B cell (primary cell): ENCODE results near the gene FCHO2. TPM values are rescaled to one million over a fixed set of nuclear protein-coding genes. Genes with fewer than 3 reads are reported as not detected.

ENCODE experiments used
- ATAC-seq: fragments of 200-7000 bp; cut with Tn5 transposase; one replicate; pipeline ENCODE4 v1.10.0; 2021; ENCODE audit warnings: low read depth, mild to moderate bottlenecking, moderate number of reproducible peaks, moderate library complexity
- CTCF ChIA-PET: fragments of 350-600 bp; sonication (Branson Sonifier 250); formaldehyde crosslinking; loops from one replicate; lab custom pipeline; 2021; ENCODE audit warnings: antibody characterized with exemption, inconsistent platforms; lab: Charles Lee
- POLR2A ChIA-PET: fragments of 350-600 bp; sonication (Branson Sonifier 250); formaldehyde crosslinking; loops from one replicate; lab custom pipeline; 2021; ENCODE audit warnings: antibody characterized with exemption; lab: Charles Lee
- DNase-seq: peaks from one replicate; pipeline ENCODE4 v3.0.0; 2013
- H2AFZ ChIP-seq: 2 replicates; pipeline ENCODE4 v1.6.1; 2012; ENCODE audit warnings: mild to moderate bottlenecking, low read depth, low read length; ENCODE audit not compliant: insufficient read depth, poor library complexity, severe bottlenecking
- H3K27ac ChIP-seq, 2 donors: 1 replicate in 1 of 2; 2 replicates in 1 of 2; pipeline ENCODE4 v1.5.1; 2012 to 2013; ENCODE audit warnings: low read length in 2 of 2, mild to moderate bottlenecking in 2 of 2, moderate library complexity in 1 of 2
- H3K27me3 ChIP-seq, 4 experiments: fragments of 200-600 bp in 1 of 4; sonication (generic) in 1 of 4; replicated peaks in 1 of 4; 1 replicate in 2 of 4; 2 replicates in 2 of 4; pipeline versions ENCODE4 v1.6.1 to v1.7.0; 2013 to 2016; ENCODE audit warnings: low read length in 3 of 4, mild to moderate bottlenecking in 2 of 4, mixed read lengths in 1 of 4, moderate library complexity in 1 of 4; ENCODE audit not compliant: insufficient read depth in 4 of 4, control insufficient read depth in 3 of 4; ENCODE audit errors: control extremely low read depth in 1 of 4
- H3K36me3 ChIP-seq, 2 experiments: replicated peaks in 1 of 2; 1 replicate in 1 of 2; 2 replicates in 1 of 2; pipeline versions ENCODE4 v1.6.1 to v1.7.1; 2013; ENCODE audit warnings: low read length in 1 of 2; ENCODE audit not compliant: insufficient read depth in 2 of 2, control insufficient read depth in 1 of 2; ENCODE audit errors: control extremely low read depth in 1 of 2, extremely low read depth in 1 of 2
- H3K4me1 ChIP-seq, 2 donors: fragments of 200-600 bp in 1 of 2; sonication (generic) in 1 of 2; 1 replicate in 1 of 2; 2 replicates in 1 of 2; pipeline versions ENCODE4 v1.5.1 to v1.6.1; 2013 to 2017; ENCODE audit warnings: low read length in 2 of 2; ENCODE audit not compliant: control insufficient read depth in 2 of 2, insufficient read depth in 2 of 2
- H3K4me2 ChIP-seq: replicated peaks from 2 replicates; pipeline ENCODE3; 2012; ENCODE audit warnings: mild to moderate bottlenecking, low read depth, low read length; ENCODE audit not compliant: poor library complexity, severe bottlenecking
- H3K4me3 ChIP-seq, 5 experiments: fragments of 200-600 bp in 1 of 5; sonication (generic) in 1 of 5; 1 replicate in 3 of 5; 2 replicates in 2 of 5; pipeline versions ENCODE4 v1.5.1 to v1.7.0; 2011 to 2016; ENCODE audit warnings: low read length in 4 of 5, mild to moderate bottlenecking in 4 of 5, low read depth in 2 of 5, control low read depth in 1 of 5, moderate library complexity in 1 of 5; ENCODE audit not compliant: insufficient read depth in 1 of 5; ENCODE audit errors: control extremely low read depth in 1 of 5, extremely low read depth in 1 of 5
- H3K79me2 ChIP-seq: fragments of 200-600 bp; sonication (generic); one replicate; pipeline ENCODE4 v1.6.0; 2016; ENCODE audit warnings: low read length; ENCODE audit not compliant: control insufficient read depth, insufficient read depth
- H3K9ac ChIP-seq: fragments of 200-600 bp; sonication (generic); 2 replicates; pipeline ENCODE4 v1.6.1; 2017; ENCODE audit warnings: mild to moderate bottlenecking, low read length, moderate library complexity
- H3K9me3 ChIP-seq, 3 donors: one replicate each; pipeline versions ENCODE4 v1.6.1 to v1.7.1; 2013; ENCODE audit warnings: low read length in 2 of 3; ENCODE audit not compliant: control insufficient read depth in 2 of 3, insufficient read depth in 1 of 3; ENCODE audit errors: control extremely low read depth in 1 of 3
- H4K20me1 ChIP-seq: 2 replicates; pipeline ENCODE4 v1.6.0; 2012; ENCODE audit warnings: mild to moderate bottlenecking, low read length; ENCODE audit not compliant: insufficient read depth, control insufficient read depth, poor library complexity, severe bottlenecking
- H3K27ac Mint-ChIP-seq: one replicate; pipeline ENCODE4 v1.8.0; 2021; ENCODE audit warnings: mixed read lengths
- H3K27me3 Mint-ChIP-seq: one replicate; pipeline ENCODE4 v1.8.0; 2021; ENCODE audit warnings: mixed read lengths
- H3K4me1 Mint-ChIP-seq: one replicate; pipeline ENCODE4 v1.8.0; 2021; ENCODE audit warnings: mixed read lengths
- H3K4me3 Mint-ChIP-seq: one replicate; pipeline ENCODE4 v1.8.0; 2021; ENCODE audit warnings: mixed read lengths
- H3K9me3 Mint-ChIP-seq: one replicate; pipeline ENCODE4 v1.8.0; 2022; ENCODE audit warnings: mixed read lengths; ENCODE audit not compliant: insufficient read depth
- EZH2 ChIP-seq: IDR thresholded peaks from 2 replicates; pipeline ENCODE4 v1.6.1; 2012; ENCODE audit warnings: borderline replicate concordance, low read depth, mild to moderate bottlenecking, moderate library complexity, low read length; ENCODE audit not compliant: insufficient read depth, poor library complexity, severe bottlenecking
- WGBS: methylation state at CpG from one replicate; pipeline ENCODE4 v1.1.5; 2013; ENCODE audit warnings: missing lambda C conversion rate; ENCODE audit not compliant: insufficient coverage; 5-methylcytosine and 5-hydroxymethylcytosine counted together
- intact Hi-C: fragments of 100-400 bp; cut with micrococcal nuclease; formaldehyde crosslinking; loops from one replicate; pipeline ENCODE4 v1.10.0; 2022
- polyA plus RNA-seq: library from polyadenylated mRNA; depleted of rRNA; stranded (reverse); fragments of >200 nt; gene quantifications from 2 replicates; pipeline ENCODE4 v1.2.3, GENCODE V29; 2012
- total RNA-seq, 2 donors: library from RNA; stranded (reverse); fragments of 120-200 nt in 1 of 2; gene quantifications; 1 replicate in 1 of 2; 2 replicates in 1 of 2; pipeline versions ENCODE4 v1.2.3 to v1.2.4, GENCODE V29; 2013 to 2022
- TF ChIP-seq, protein P1 (sequence below): fragments of 200-600 bp; IDR thresholded peaks from one replicate; pipeline ENCODE4 v1.8.0; 2022; ENCODE audit warnings: antibody characterized with exemption, mild to moderate bottlenecking

Gene FCHO2
- total and polyA plus RNA-seq, 2 donors (not counting 1 experiment from before 2014, with no cell fraction given): 1.5 to 11.0 TPM

DNA sequence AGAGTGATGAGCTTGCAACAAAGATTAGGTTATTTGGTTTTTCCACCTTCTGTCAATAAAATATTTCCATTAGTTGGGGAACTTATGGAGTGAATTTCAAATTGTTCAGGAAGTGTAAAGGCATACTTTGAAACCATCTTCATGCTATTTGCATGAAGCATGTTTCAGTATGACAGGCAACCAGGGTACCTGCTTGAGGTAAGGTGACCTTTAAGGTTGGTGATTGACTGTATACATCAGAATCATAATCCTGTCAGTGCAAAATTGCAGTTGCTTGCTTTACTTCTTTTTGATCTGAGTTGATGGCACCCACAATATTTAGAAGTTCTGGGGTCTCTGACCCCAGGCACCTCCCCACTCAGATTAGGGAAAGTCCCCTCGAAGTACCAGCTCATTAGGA is 138.6 kb downstream of the FCHO2 start:
- no peak for ATAC-seq
- H3K79me2 ChIP-seq: no peaks in the 10 kb centered on the region
- CTCF ChIA-PET: no interaction called here
- no peak overlapping the region for H3K4me3 ChIP-seq
- no peaks in the 10 kb centered on the region for H4K20me1 ChIP-seq
- no peak overlapping the region for H3K27ac ChIP-seq
- DNase-seq: no peak
- WGBS: no CpG with 5 or more reads among the region's 1 CpG
- Mint-ChIP-seq H3K4me3 (no peak overlapping the region), H3K4me1 (no peaks in the 10 kb centered on the region), H3K9me3 (no peaks in the 10 kb centered on the region), H3K27me3 (no peaks in the 10 kb centered on the region), H3K27ac (no peak overlapping the region)
- POLR2A ChIA-PET: no interaction called here
- intact Hi-C loops: no loop called here
- no peaks in the 10 kb centered on the region for H3K4me1 ChIP-seq
- H3K4me2 ChIP-seq: no peak overlapping the region
- H2AFZ ChIP-seq: no peak overlapping the region
- H3K9ac ChIP-seq: no peak overlapping the region
- H3K36me3 ChIP-seq: no peaks in the 10 kb centered on the region
- TF ChIP-seq, protein P1, sequence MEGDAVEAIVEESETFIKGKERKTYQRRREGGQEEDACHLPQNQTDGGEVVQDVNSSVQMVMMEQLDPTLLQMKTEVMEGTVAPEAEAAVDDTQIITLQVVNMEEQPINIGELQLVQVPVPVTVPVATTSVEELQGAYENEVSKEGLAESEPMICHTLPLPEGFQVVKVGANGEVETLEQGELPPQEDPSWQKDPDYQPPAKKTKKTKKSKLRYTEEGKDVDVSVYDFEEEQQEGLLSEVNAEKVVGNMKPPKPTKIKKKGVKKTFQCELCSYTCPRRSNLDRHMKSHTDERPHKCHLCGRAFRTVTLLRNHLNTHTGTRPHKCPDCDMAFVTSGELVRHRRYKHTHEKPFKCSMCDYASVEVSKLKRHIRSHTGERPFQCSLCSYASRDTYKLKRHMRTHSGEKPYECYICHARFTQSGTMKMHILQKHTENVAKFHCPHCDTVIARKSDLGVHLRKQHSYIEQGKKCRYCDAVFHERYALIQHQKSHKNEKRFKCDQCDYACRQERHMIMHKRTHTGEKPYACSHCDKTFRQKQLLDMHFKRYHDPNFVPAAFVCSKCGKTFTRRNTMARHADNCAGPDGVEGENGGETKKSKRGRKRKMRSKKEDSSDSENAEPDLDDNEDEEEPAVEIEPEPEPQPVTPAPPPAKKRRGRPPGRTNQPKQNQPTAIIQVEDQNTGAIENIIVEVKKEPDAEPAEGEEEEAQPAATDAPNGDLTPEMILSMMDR: no peak
- TF ChIP-seq EZH2: no peak
- H3K9me3 ChIP-seq: no peaks in the 10 kb centered on the region
- H3K27me3 ChIP-seq: peaks cover 0 to 3% (median 0%) of the 10 kb centered on the region in 4 experiments

DNA sequence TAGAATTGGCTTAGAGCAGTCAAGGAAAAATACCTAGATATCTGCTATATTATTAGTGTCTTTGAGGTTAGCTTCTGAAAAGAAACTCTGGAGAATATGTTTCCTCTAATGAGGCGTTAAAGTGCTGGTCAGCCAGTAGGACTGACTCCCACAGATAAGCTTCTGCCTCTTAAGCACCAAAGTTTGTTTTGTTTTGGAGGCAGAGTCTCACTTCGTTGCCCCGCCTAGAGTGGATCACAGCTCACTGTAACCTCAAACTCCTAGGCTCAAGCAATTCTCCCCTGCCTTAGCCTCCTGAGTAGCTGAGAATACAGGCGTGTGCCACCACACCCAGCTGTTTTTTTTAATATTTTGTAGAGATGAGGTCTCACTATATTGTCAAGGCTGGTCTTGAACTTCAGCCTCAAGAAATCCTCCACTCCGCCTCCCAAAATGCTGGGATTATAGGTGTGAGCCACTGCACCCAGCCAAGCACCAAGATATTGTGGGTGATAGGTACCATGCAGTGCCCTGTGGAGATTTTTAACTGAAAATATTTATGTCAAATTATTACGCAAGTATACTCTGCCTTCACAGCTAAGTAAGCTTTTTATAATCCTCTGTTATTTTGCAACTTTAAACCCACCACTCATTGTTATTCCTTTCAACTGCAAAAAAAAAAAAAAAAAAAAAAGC is 139.9 kb downstream of the FCHO2 start:
- Histone ChIP-seq H3K27ac (no peak overlapping the region), H3K79me2 (no peaks in the 10 kb centered on the region), H2AFZ (no peak overlapping the region), H3K4me2 (no peak overlapping the region), H3K36me3 (no peaks in the 10 kb centered on the region), H3K9me3 (no peaks in the 10 kb centered on the region), H3K4me1 (no peaks in the 10 kb centered on the region), H3K9ac (no peak overlapping the region), H3K4me3 (no peak overlapping the region), H4K20me1 (no peaks in the 10 kb centered on the region), H3K27me3 (peaks cover 0 to 3% (median 0%) of the 10 kb centered on the region in 4 experiments)
- POLR2A ChIA-PET: no interaction called here
- intact Hi-C loops: no loop called here
- H3K9me3 Mint-ChIP-seq: no peaks in the 10 kb centered on the region
- no peaks in the 10 kb centered on the region for H3K4me1 Mint-ChIP-seq
- H3K27ac Mint-ChIP-seq: no peak overlapping the region
- no peak for TF ChIP-seq EZH2
- TF ChIP-seq, protein P1: no peak
- WGBS: 100% methylated on average over 2 of the region's 6 CpGs
- DNase-seq: no peak
- H3K4me3 Mint-ChIP-seq: no peak overlapping the region
- no peaks in the 10 kb centered on the region for H3K27me3 Mint-ChIP-seq
- CTCF ChIA-PET: interaction anchor here (0.9 kb wide), 1 partner anchor 93 kb away, joined by 5 read pairs; no protein-coding TSS in a partner anchor
- ATAC-seq: no peak
